HepG2 (cell line): Measurements from ENCODE around the gene DAD1. TPM values are rescaled to one million over a fixed set of nuclear protein-coding genes. Genes with fewer than 3 reads are reported as not detected.

Experiments used
- ATAC-seq: fragments of 200-7000 bp; cut with Tn5 transposase; 3 replicates; pipeline ENCODE4 v1.9.1; 2020; ENCODE audit warnings: mild to moderate bottlenecking, moderate library complexity
- BruUV-seq: library from RNA; stranded (reverse); fragments of 400-500 nt; replicated peaks from 2 replicates; lab custom pipeline; 2021; lab: Mats Ljungman, UMichigan
- CTCF ChIA-PET: fragments of 300-600 bp; formaldehyde crosslinking; extraction: SDS; loops from one replicate; lab custom pipeline; 2021; ENCODE audit warnings: low total read pairs, inconsistent platforms, low intra/inter-chr PET ratio; lab: Yijun Ruan, JAX
- POLR2A ChIA-PET: fragments of 350-600 bp; sonication (Branson Sonifier 250); formaldehyde crosslinking; loops from one replicate; lab custom pipeline; 2020; ENCODE audit warnings: antibody characterized with exemption, inconsistent platforms; lab: Yijun Ruan, JAX
- DNase-seq: peaks from one replicate; pipeline ENCODE4 v3.0.0-alpha.2; 2015; ENCODE audit warnings: low spot score
- FAIRE-seq: peaks from 3 replicates; lab custom pipeline; 2011; peaks lifted over from hg19 to GRCh38; lab: Jason Lieb, UNC
- H2AFZ ChIP-seq: one replicate; pipeline ENCODE4 v1.6.1; 2011; ENCODE audit warnings: low read length, inconsistent platforms
- H3K27ac ChIP-seq: fragments of 300-600 bp; 3 replicates; pipeline ENCODE4 v1.8.0; 2011; ENCODE audit warnings: mixed run types, mild to moderate bottlenecking, mixed read lengths, low read length, inconsistent platforms; ENCODE audit not compliant: insufficient read depth; ENCODE audit errors: extremely low read length
- H3K27me3 ChIP-seq, 2 experiments: fragments of 200-600 bp in 1 of 2; 2 replicates in 1 of 2; 3 replicates in 1 of 2; pipeline versions ENCODE4 v1.6.0 to v1.8.0; 2011; ENCODE audit warnings: low read length in 2 of 2, mild to moderate bottlenecking in 2 of 2, moderate library complexity in 2 of 2, inconsistent platforms in 1 of 2; ENCODE audit not compliant: insufficient read depth in 2 of 2, control insufficient read depth in 1 of 2
- H3K36me3 ChIP-seq, 2 experiments: fragments of 200-600 bp in 1 of 2; replicated peaks in 1 of 2; 2 replicates in 1 of 2; 3 replicates in 1 of 2; pipeline versions ENCODE4 v1.5.1 to v1.8.0; 2011; ENCODE audit warnings: low read length in 2 of 2, inconsistent platforms in 1 of 2; ENCODE audit not compliant: insufficient read depth in 2 of 2, control insufficient read depth in 1 of 2
- H3K4me1 ChIP-seq: 2 replicates; pipeline ENCODE4 v1.5.1; 2012; ENCODE audit warnings: low read length, inconsistent platforms; ENCODE audit not compliant: insufficient read depth
- H3K4me2 ChIP-seq: 2 replicates; pipeline ENCODE4 v1.6.0; 2011; ENCODE audit warnings: low read depth, low read length, inconsistent platforms
- H3K4me3 ChIP-seq, 3 experiments: fragments of 200-600 bp in 1 of 3; sonication (generic), shearing (Covaris generic) in 1 of 3; replicated peaks in 1 of 3; 2 replicates each; pipeline ENCODE4 v1.5.1; 2011 to 2016; ENCODE audit warnings: low read length in 3 of 3, inconsistent platforms in 2 of 3, low read depth in 2 of 3, mild to moderate bottlenecking in 2 of 3, control low read depth in 1 of 3, mixed read lengths in 1 of 3; ENCODE audit not compliant: insufficient read depth in 1 of 3
- H3K79me2 ChIP-seq: one replicate; pipeline ENCODE4 v1.6.1; 2011; ENCODE audit warnings: low read length, inconsistent platforms; ENCODE audit not compliant: insufficient read depth
- H3K9ac ChIP-seq: 2 replicates; pipeline ENCODE4 v1.6.0; 2011; ENCODE audit warnings: mild to moderate bottlenecking, low read depth, low read length, inconsistent platforms; ENCODE audit not compliant: insufficient read depth
- H3K9me3 ChIP-seq: 2 replicates; pipeline ENCODE4 v1.5.1; 2012; ENCODE audit warnings: mild to moderate bottlenecking, low read length
- H4K20me1 ChIP-seq: 2 replicates; pipeline ENCODE4 v1.6.0; 2011; ENCODE audit warnings: inconsistent platforms, mild to moderate bottlenecking, low read length, moderate library complexity; ENCODE audit not compliant: insufficient read depth
- CEBPB ChIP-seq: IDR thresholded peaks from 2 replicates; pipeline ENCODE4 v1.6.1; 2011; ENCODE audit warnings: low read depth, low read length, improper control_type of control experiment, borderline replicate concordance
- NPAS2 ChIP-seq: sonication (generic); formaldehyde crosslinking; IDR thresholded peaks from 2 replicates; pipeline ENCODE4 v1.8.0; 2022; ENCODE audit warnings: mild to moderate bottlenecking, missing genetic modification reagents, borderline replicate concordance
- PAWR ChIP-seq: sonication (generic); formaldehyde crosslinking; IDR thresholded peaks from 2 replicates; pipeline ENCODE4 v1.4.0; 2020; ENCODE audit warnings: missing genetic modification reagents, mild to moderate bottlenecking, borderline replicate concordance
- ZNF136 ChIP-seq: sonication (generic); formaldehyde crosslinking; IDR thresholded peaks from 2 replicates; pipeline ENCODE4 v1.8.1; 2022; ENCODE audit warnings: low read depth, mild to moderate bottlenecking, moderate library complexity, missing genetic modification reagents
- ZNF782 ChIP-seq: sonication (generic); formaldehyde crosslinking; IDR thresholded peaks from 2 replicates; pipeline ENCODE4 v1.4.0; 2020; ENCODE audit warnings: missing genetic modification reagents, mild to moderate bottlenecking, borderline replicate concordance
- ZNF788 ChIP-seq: sonication (generic); formaldehyde crosslinking; IDR thresholded peaks from 2 replicates; pipeline ENCODE4 v1.5.0; 2020; ENCODE audit warnings: mild to moderate bottlenecking, missing genetic modification reagents, borderline replicate concordance
- WGBS: methylation state at CpG from one replicate; pipeline ENCODE4 v1.1.6; 2017; ENCODE audit warnings: low lambda C conversion rate; 5-methylcytosine and 5-hydroxymethylcytosine counted together
- in situ Hi-C: cut with HindIII; loops from 2 replicates; pipeline ENCODE4 v1.10.0; 2017; ENCODE audit warnings: low pct_unique_long_range_greater_than_20kb; ENCODE audit not compliant: extremely low pct_ligation_motif_present
- intact Hi-C: fragments of 100-400 bp; cut with micrococcal nuclease; formaldehyde crosslinking; loops from one replicate; pipeline ENCODE4 v1.10.0; 2022; ENCODE audit not compliant: unreplicated experiment
- polyA plus RNA-seq, 8 experiments: library from polyadenylated mRNA; depleted of rRNA in 3 of 8; stranded (reverse) in 7 of 8; unstranded in 1 of 8; fragments of >200 nt; fragmentation: Illumina TruSeq in 4 of 8; extraction: Trizol in 4 of 8; gene quantifications; 2 replicates each; pipeline versions ENCODE4 v1.2.1 to v1.2.3, GENCODE V29; 2011 to 2016; ENCODE audit warnings: low read depth in 4 of 8, missing spikeins in 1 of 8, mixed read lengths in 1 of 8; ENCODE audit not compliant: insufficient read depth in 1 of 8
- total RNA-seq, 5 experiments: library from RNA; depleted of rRNA; stranded (reverse); fragments of >200 nt; fragmentation: Illumina TruSeq; extraction: Trizol; gene quantifications; 2 replicates each; pipeline ENCODE4 v1.2.3, GENCODE V29; 2016; ENCODE audit warnings: low read depth in 1 of 5
- TF ChIP-seq, protein P1 (sequence below): sonication (generic); formaldehyde crosslinking; IDR thresholded peaks from 2 replicates; pipeline ENCODE4 v1.4.0; 2020; ENCODE audit warnings: missing genetic modification reagents; ENCODE audit errors: not compliant biosample characterization

The DAD1 gene
- total and polyA plus RNA-seq, 2 of the 13 experiments (the other 11 are each of a cell fraction or from before 2014, with no cell fraction given) = 558 to 626 TPM

DNA sequence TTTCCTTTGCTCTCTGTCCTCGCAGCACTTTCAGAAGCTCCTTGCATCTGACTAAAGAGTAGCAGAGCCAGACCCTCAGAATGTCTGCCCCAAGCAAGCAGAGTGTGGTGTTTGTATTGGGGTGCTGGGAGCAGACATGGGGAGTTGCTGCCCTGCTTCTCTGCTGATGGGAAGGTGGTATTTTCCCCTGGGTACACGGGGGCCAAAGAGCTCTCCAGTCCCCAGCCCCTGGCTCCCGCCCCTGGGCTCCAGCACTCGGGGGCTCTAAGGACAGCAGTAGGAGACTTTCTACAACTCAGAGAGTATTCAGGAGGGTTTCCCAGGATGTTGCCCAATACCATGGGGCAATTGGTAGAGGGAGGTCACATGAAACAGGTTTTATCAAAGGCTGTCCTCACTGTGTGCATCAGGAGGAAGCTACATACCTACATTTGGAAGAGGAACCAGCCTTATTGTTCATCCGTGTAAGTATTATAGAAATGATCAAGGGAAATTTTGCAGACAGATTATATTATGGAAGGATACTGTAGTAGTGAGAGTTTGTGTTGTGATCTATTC is 50.3 kb downstream of the DAD1 start:
- ChIA-PET POLR2A (no interaction called here), CTCF (no interaction called here)
- FAIRE-seq (no peak), DNase-seq (no peak), ATAC-seq (no peak; the same call in 2 of the 3 replicates)
- H3K4me3 ChIP-seq = no peak overlapping the region
- no peak overlapping the region for H3K4me2 ChIP-seq
- H2AFZ ChIP-seq = no peak overlapping the region
- TF ChIP-seq ZNF782 (CRISPR knock-in tag) (0 out of 2 replicates have a peak, but pooled peaks have one; percentile 19), NPAS2 (CRISPR knock-in tag) (no peak), ZNF788 (no peak), ZNF136 (CRISPR knock-in tag) (no peak), CEBPB (peak; percentile 66; the same call in 1 of the 2 replicates), PAWR (no peak)
- TF ChIP-seq, protein P1, sequence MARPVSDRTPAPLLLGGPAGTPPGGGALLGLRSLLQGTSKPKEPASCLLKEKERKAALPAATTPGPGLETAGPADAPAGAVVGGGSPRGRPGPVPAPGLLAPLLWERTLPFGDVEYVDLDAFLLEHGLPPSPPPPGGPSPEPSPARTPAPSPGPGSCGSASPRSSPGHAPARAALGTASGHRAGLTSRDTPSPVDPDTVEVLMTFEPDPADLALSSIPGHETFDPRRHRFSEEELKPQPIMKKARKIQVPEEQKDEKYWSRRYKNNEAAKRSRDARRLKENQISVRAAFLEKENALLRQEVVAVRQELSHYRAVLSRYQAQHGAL (CRISPR knock-in tag) = no peak
- in situ Hi-C loops (no loop called here), intact Hi-C loops (loop anchor here (1.0 kb wide), 1 partner anchor 44 kb away; no protein-coding TSS in a partner anchor)
- no TSS peak for BruUV-seq
- H3K27ac ChIP-seq = no peak overlapping the region
- no peaks in the 10 kb centered on the region for H3K79me2 ChIP-seq
- H3K9me3 ChIP-seq = no peaks in the 10 kb centered on the region
- H3K27me3 ChIP-seq = peaks cover 4 to 10% of the 10 kb centered on the region in 2 experiments; a peak in 3 of 5 replicates
- H4K20me1 ChIP-seq = no peaks in the 10 kb centered on the region
- WGBS = 23% methylated on average over 5 of the region's 5 CpGs
- H3K36me3 ChIP-seq = no peaks in the 10 kb centered on the region
- no peaks in the 10 kb centered on the region for H3K4me1 ChIP-seq
- no peak overlapping the region for H3K9ac ChIP-seq
